GM23338 (cell line): Measurements from ENCODE around the gene ITPR2. TPM values are rescaled to one million over a fixed set of nuclear protein-coding genes. Genes with fewer than 3 reads are reported as not detected.

Experiments
- ATAC-seq: fragments of 200-7000 bp; cut with Tn5 transposase; 3 replicates; pipeline ENCODE4 v1.9.1; 2020
- DNase-seq: peaks from one replicate; pipeline ENCODE4 v3.0.0-alpha.2; 2015; ENCODE audit warnings: low spot score
- H2AFZ ChIP-seq: fragments of 200-600 bp; sonication (generic); 2 replicates; pipeline ENCODE4 v1.8.0; 2016; ENCODE audit warnings: antibody characterized with exemption, mild to moderate bottlenecking, moderate library complexity
- H3F3A ChIP-seq: fragments of 200-600 bp; sonication (generic); replicated peaks from 2 replicates; pipeline ENCODE4 v1.8.0; 2017; ENCODE audit warnings: antibody characterized with exemption, mixed run types, low read depth
- H3K27ac ChIP-seq: fragments of 200-600 bp; sonication (generic); 2 replicates; pipeline ENCODE4 v1.6.1; 2016; ENCODE audit warnings: low read depth
- H3K27me3 ChIP-seq: fragments of 200-600 bp; sonication (generic); 2 replicates; pipeline ENCODE4 v1.8.0; 2016; ENCODE audit warnings: mild to moderate bottlenecking, mixed run types, moderate library complexity; ENCODE audit not compliant: insufficient read depth
- H3K36me3 ChIP-seq: fragments of 200-600 bp; sonication (generic); 2 replicates; pipeline ENCODE4 v1.8.0; 2016; ENCODE audit warnings: mild to moderate bottlenecking; ENCODE audit not compliant: insufficient read depth
- H3K4me1 ChIP-seq: fragments of 200-600 bp; sonication (generic); 2 replicates; pipeline ENCODE4 v1.8.0; 2016; ENCODE audit warnings: mild to moderate bottlenecking, moderate library complexity; ENCODE audit not compliant: insufficient read depth
- H3K4me2 ChIP-seq: fragments of 200-600 bp; sonication (generic); 2 replicates; pipeline ENCODE4 v1.7.1; 2017; ENCODE audit warnings: mixed run types
- H3K4me3 ChIP-seq: fragments of 200-600 bp; sonication (generic); 2 replicates; pipeline ENCODE4 v1.6.1; 2016; ENCODE audit warnings: mixed run types
- H3K79me2 ChIP-seq: fragments of 200-600 bp; sonication (generic); replicated peaks from 2 replicates; pipeline ENCODE4 v1.8.0; 2017; ENCODE audit warnings: mild to moderate bottlenecking; ENCODE audit not compliant: insufficient read depth
- H3K9me2 ChIP-seq: fragments of 200-600 bp; sonication (generic); 2 replicates; pipeline ENCODE4 v1.8.0; 2017; ENCODE audit not compliant: insufficient read depth
- H4K20me1 ChIP-seq: fragments of 200-600 bp; sonication (generic); replicated peaks from 2 replicates; pipeline ENCODE4 v1.8.0; 2017; ENCODE audit warnings: mild to moderate bottlenecking; ENCODE audit not compliant: insufficient read depth
- H3K27ac Mint-ChIP-seq: 2 replicates; pipeline ENCODE4 v1.8.0; 2020; ENCODE audit warnings: inconsistent platforms, mild to moderate bottlenecking, moderate library complexity, mixed read lengths
- H3K27me3 Mint-ChIP-seq: 3 replicates; pipeline ENCODE4 v1.8.0; 2022; ENCODE audit warnings: low read depth, mild to moderate bottlenecking, moderate library complexity, mixed read lengths, inconsistent platforms; ENCODE audit not compliant: insufficient read depth, poor library complexity
- H3K36me3 Mint-ChIP-seq: 3 replicates; pipeline ENCODE4 v1.8.0; 2021; ENCODE audit warnings: low read depth, mild to moderate bottlenecking, inconsistent platforms, moderate library complexity, mixed read lengths
- H3K4me1 Mint-ChIP-seq: 3 replicates; pipeline ENCODE4 v1.8.0; 2020; ENCODE audit warnings: mild to moderate bottlenecking, inconsistent platforms, mixed read lengths
- H3K4me3 Mint-ChIP-seq: 3 replicates; pipeline ENCODE4 v1.8.0; 2021; ENCODE audit warnings: moderate library complexity, mild to moderate bottlenecking, inconsistent platforms, mixed read lengths
- H3K9me3 Mint-ChIP-seq: 3 replicates; pipeline ENCODE4 v1.8.0; 2020; ENCODE audit warnings: moderate library complexity, mild to moderate bottlenecking, inconsistent platforms, mixed read lengths
- CTCF ChIP-seq, 2 experiments: fragments of 200-600 bp in 1 of 2; sonication (generic) in 1 of 2; conservative IDR thresholded peaks; 2 replicates each; pipeline versions ENCODE4 v1.5.1 to v1.6.1; 2016 to 2017; ENCODE audit warnings: antibody characterized with exemption in 2 of 2, low read depth in 2 of 2, mild to moderate bottlenecking in 2 of 2, moderate library complexity in 1 of 2
- EZH2 ChIP-seq: fragments of 200-600 bp; sonication (generic); IDR thresholded peaks from one replicate; pipeline ENCODE4 v1.8.0; 2017; ENCODE audit warnings: antibody characterized with exemption, mild to moderate bottlenecking, low read depth; ENCODE audit not compliant: unreplicated experiment
- EZH2phosphoT487 ChIP-seq: fragments of 200-600 bp; sonication (generic); IDR thresholded peaks from one replicate; pipeline ENCODE4 v1.8.1; 2018; ENCODE audit warnings: antibody characterized with exemption; ENCODE audit not compliant: unreplicated experiment
- JUNB ChIP-seq: IDR thresholded peaks from one replicate; pipeline ENCODE4 v1.6.1; 2016; ENCODE audit warnings: antibody characterized with exemption; ENCODE audit not compliant: unreplicated experiment
- NANOG ChIP-seq: IDR thresholded peaks from 2 replicates; pipeline ENCODE4 v1.6.1; 2016; ENCODE audit warnings: antibody characterized with exemption, borderline replicate concordance
- POLR2AphosphoS5 ChIP-seq: IDR thresholded peaks from 2 replicates; pipeline ENCODE4 v1.6.1; 2016; ENCODE audit warnings: antibody characterized with exemption, low read depth
- REST ChIP-seq: IDR thresholded peaks from one replicate; pipeline ENCODE4 v1.6.1; 2018; ENCODE audit warnings: antibody characterized with exemption; ENCODE audit not compliant: unreplicated experiment
- ZNF114 ChIP-seq: fragments of 250-450 bp; sonication (Bioruptor Pico); IDR thresholded peaks from 2 replicates; pipeline ENCODE4 v1.5.0; 2020; ENCODE audit warnings: mild to moderate bottlenecking, moderate library complexity
- polyA plus RNA-seq: library from polyadenylated mRNA; unstranded; fragments of >200 nt; fragmentation: Nextera tagmentation; extraction: Ambion mirVana; gene quantifications from 2 replicates; pipeline ENCODE4 v1.2.1, GENCODE V29; 2016
- total RNA-seq: library from RNA; depleted of rRNA; stranded (reverse); fragments of >200 nt; shearing (Covaris generic); gene quantifications from 2 replicates; pipeline ENCODE4 v1.2.3, GENCODE V29; 2014

Gene ITPR2
- total and polyA plus RNA-seq, 2 experiments from 2014 or later = 44.5 to 65.2 TPM

DNA sequence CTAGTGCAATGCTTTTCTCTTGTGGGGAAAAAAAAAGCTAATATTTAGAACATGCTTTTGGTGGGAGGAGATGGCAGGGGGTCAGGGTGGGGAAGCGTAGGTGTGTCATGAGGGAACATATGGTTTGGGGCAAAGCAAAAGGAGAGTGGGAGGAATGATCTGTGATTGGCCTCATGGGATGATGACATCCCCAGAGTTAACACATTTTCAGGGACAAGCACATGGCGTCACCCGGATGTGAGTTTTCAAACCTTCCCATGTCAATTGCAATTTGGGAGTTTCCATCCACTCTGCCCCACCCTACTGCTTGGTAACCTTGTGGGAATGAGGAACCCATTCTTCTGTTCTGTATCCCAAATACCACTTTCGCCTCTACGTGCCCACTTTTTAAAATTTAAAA lies 473.4 kb downstream of the ITPR2 start:
- Mint-ChIP-seq H3K36me3 (peaks cover 3% of the 10 kb centered on the region; the same call in 1 of the 3 replicates), H3K27me3 (no peaks in the 10 kb centered on the region), H3K27ac (no peak overlapping the region), H3K9me3 (0 out of 3 replicates have a peak, but pooled peaks cover 4% of the 10 kb centered on the region), H3K4me3 (no peak overlapping the region), H3K4me1 (peaks cover 2% of the 10 kb centered on the region; the same call in 1 of the 3 replicates)
- ATAC-seq = no peak
- Histone ChIP-seq H3K4me3 (no peak overlapping the region), H3K4me2 (no peak overlapping the region), H3K36me3 (no peaks in the 10 kb centered on the region), H3K27ac (no peak overlapping the region), H3K27me3 (no peaks in the 10 kb centered on the region), H2AFZ (no peak overlapping the region), H3K9me2 (no peaks in the 10 kb centered on the region), H3F3A (no peaks in the 10 kb centered on the region), H3K4me1 (no peaks in the 10 kb centered on the region), H4K20me1 (no peaks in the 10 kb centered on the region), H3K79me2 (no peaks in the 10 kb centered on the region)
- no peak for DNase-seq
- TF ChIP-seq CTCF (conservative IDR thresholded peaks at IDR 0.05; ENCODE audit: low read depth in 2 of 2) (no peak), ZNF114 (no peak), REST (no peak), EZH2phosphoT487 (no peak), NANOG (no peak), POLR2AphosphoS5 (no peak), EZH2 (no peak), JUNB (no peak)

GRCh38 chr12:26358651-26359050 lies 474.3 kb downstream of the ITPR2 start:
- 0 out of 3 replicates have a peak, but pooled peaks cover 4% of the 10 kb centered on the region for H3K9me3 Mint-ChIP-seq
- peaks cover 2% of the 10 kb centered on the region; the same call in 1 of the 3 replicates for H3K4me1 Mint-ChIP-seq
- no peak overlapping the region for H3K27ac ChIP-seq
- H3K4me3 Mint-ChIP-seq = no peak overlapping the region
- no peak overlapping the region for H2AFZ ChIP-seq
- no peaks in the 10 kb centered on the region for H4K20me1 ChIP-seq
- H3K79me2 ChIP-seq = no peaks in the 10 kb centered on the region
- no peaks in the 10 kb centered on the region for H3F3A ChIP-seq
- H3K4me2 ChIP-seq = no peak overlapping the region
- H3K4me1 ChIP-seq = no peaks in the 10 kb centered on the region
- H3K27me3 ChIP-seq = no peaks in the 10 kb centered on the region
- no peak for ATAC-seq
- H3K36me3 Mint-ChIP-seq = peaks cover 3% of the 10 kb centered on the region; the same call in 1 of the 3 replicates
- no peaks in the 10 kb centered on the region for H3K9me2 ChIP-seq
- no peaks in the 10 kb centered on the region for H3K36me3 ChIP-seq
- DNase-seq = no peak
- H3K27ac Mint-ChIP-seq = no peak overlapping the region
- H3K4me3 ChIP-seq = no peak overlapping the region
- no peaks in the 10 kb centered on the region for H3K27me3 Mint-ChIP-seq
- TF ChIP-seq REST = no peak
